Measurements from ENCODE around the gene OPRPN. TPM values are rescaled to one million over a fixed set of nuclear protein-coding genes. Genes with fewer than 3 reads are reported as not detected.

OPRPN gene
- total and polyA plus RNA-seq, 2 of the 8 experiments (the other 6 are each of a cell fraction or from before 2014, with no cell fraction given), result not detected

- ChIA-PET POLR2A (ENCODE audit: partially characterized antibody) (no interaction called here), CTCF (ENCODE audit: partially characterized antibody) (no interaction called here)
- TF ChIP-seq CHD7 (IDR thresholded peaks at IDR 0.05; ENCODE audit: insufficient replicate concordance, low read length), result no peak
Measured at GRCh38 chr4:70380578-70380977, 17.2 kb upstream of the OPRPN start.

More at GRCh38 chr4:70380578-70380977, 17.2 kb upstream of the OPRPN start:
- H2BK12ac ChIP-seq (ENCODE audit: low read depth, low read length), result no peak overlapping the region
- H3K4me1 ChIP-seq (replicated peaks in 1 of 4; ENCODE audit: control insufficient read depth in 3 of 4, insufficient read depth in 4 of 4, low read length in 3 of 4), result no peaks in the 10 kb centered on the region
- no peak overlapping the region for H4K91ac ChIP-seq (replicated peaks; ENCODE audit: insufficient read length, low read length)
- no peak overlapping the region for H2BK15ac ChIP-seq (ENCODE audit: low read length)
- no peak overlapping the region for H3K9ac ChIP-seq (replicated peaks in 1 of 4; ENCODE audit: extremely low read depth in 1 of 4, low read depth in 3 of 4, low read length in 3 of 4)
- no peak overlapping the region for H3K4ac ChIP-seq (replicated peaks; ENCODE audit: insufficient read length, low read depth, low read length)
- H2AFZ ChIP-seq (ENCODE audit: low read length), result no peak overlapping the region
- no peak overlapping the region for H3K23ac ChIP-seq (ENCODE audit: insufficient read length)
- FAIRE-seq (no peak), DNase-seq (ENCODE audit: low read depth in 1 of 2, low spot score in 2 of 2) (no peak)
- H4K5ac ChIP-seq (ENCODE audit: insufficient read length, low read depth, low read length), result no peak overlapping the region
- H3K36me3 ChIP-seq (ENCODE audit: control insufficient read depth in 2 of 4, insufficient read depth in 4 of 4, low read length in 3 of 4), result no peaks in the 10 kb centered on the region
- H3K27ac ChIP-seq (ENCODE audit: low read depth, low read length), result no peak overlapping the region
- H3K4me2 ChIP-seq (ENCODE audit: insufficient read depth in 1 of 2, low read depth in 2 of 2, low read length in 2 of 2), result no peak overlapping the region
- no peaks in the 10 kb centered on the region for H3K9me3 ChIP-seq (ENCODE audit: insufficient read depth in 2 of 2, low read depth in 1 of 2, low read length in 1 of 2)
- no peak overlapping the region for H3K14ac ChIP-seq (ENCODE audit: insufficient read length)
- no peak overlapping the region for H3K56ac ChIP-seq (replicated peaks; ENCODE audit: insufficient read length, low read depth, low read length)
- WGBS, 2 experiments (ENCODE audit: extremely low coverage in 1 of 2, insufficient coverage in 1 of 2, insufficient read length in 1 of 2, insufficient replicate concordance in 2 of 2, low coverage in 1 of 2, low lambda C conversion rate in 2 of 2, missing lambda C conversion rate in 1 of 2), result 89% methylated on average over 3 of the region's 3 CpGs; no CpG with 5 or more reads in 1 of the 2 experiments
- H3K79me2 ChIP-seq (ENCODE audit: control insufficient read depth in 1 of 2, insufficient read depth in 2 of 2, low read length in 2 of 2), result no peaks in the 10 kb centered on the region
- no peak overlapping the region for H3K18ac ChIP-seq (ENCODE audit: extremely low read depth, low read length)
- H2BK5ac ChIP-seq (ENCODE audit: low read depth, low read length), result no peak overlapping the region
- no peak overlapping the region for H2AK5ac ChIP-seq (ENCODE audit: low read depth, low read length)
- H4K8ac ChIP-seq (ENCODE audit: extremely low read depth, insufficient read depth, low read length), result no peak overlapping the region
- no peaks in the 10 kb centered on the region for H3K27me3 ChIP-seq (replicated peaks in 1 of 4; ENCODE audit: control insufficient read depth in 3 of 4, extremely low read depth in 1 of 4, insufficient read depth in 3 of 4, low read length in 3 of 4)
- no peak overlapping the region for H2BK20ac ChIP-seq (ENCODE audit: low read length)
- no peak overlapping the region for H2BK120ac ChIP-seq (replicated peaks; ENCODE audit: low read depth, low read length)
- H3K79me1 ChIP-seq (ENCODE audit: low read depth, low read length), result no peaks in the 10 kb centered on the region
- H3K23me2 ChIP-seq (ENCODE audit: low read depth, low read length), result no peaks in the 10 kb centered on the region
- H3K4me3 ChIP-seq (ENCODE audit: extremely low read depth in 1 of 4, insufficient read depth in 2 of 4, low read depth in 3 of 4, low read length in 4 of 4), result no peak overlapping the region
- no peaks in the 10 kb centered on the region for H4K20me1 ChIP-seq (replicated peaks in 1 of 2; ENCODE audit: control insufficient read depth in 1 of 2, insufficient read depth in 2 of 2, low read length in 2 of 2)
